HFFc6 (cell line): ENCODE measurements around the gene EXOC6. TPM values are rescaled to one million over a fixed set of nuclear protein-coding genes. Genes with fewer than 3 reads are reported as not detected.
"Not testable (repeated sequence)": the region's sequence is repeated elsewhere in the genome, so short reads cannot be mapped to it uniquely, and the experiment has no call there.

Experiments used
- DNase-seq: peaks from one replicate; pipeline ENCODE4 v3.0.0-alpha.2; 2018
- H3K27ac Mint-ChIP-seq: 2 replicates; pipeline ENCODE4 v1.8.0; 2020; ENCODE audit warnings: mild to moderate bottlenecking, mixed read lengths
- H3K27me3 Mint-ChIP-seq: 2 replicates; pipeline ENCODE4 v1.8.0; 2021; ENCODE audit warnings: mild to moderate bottlenecking, moderate library complexity, mixed read lengths; ENCODE audit not compliant: insufficient read depth
- H3K36me3 Mint-ChIP-seq: 2 replicates; pipeline ENCODE4 v1.8.0; 2021; ENCODE audit warnings: low read depth, mixed read lengths
- H3K4me1 Mint-ChIP-seq: 2 replicates; pipeline ENCODE4 v1.8.0; 2020; ENCODE audit warnings: low read depth, mixed read lengths
- H3K4me3 Mint-ChIP-seq: 2 replicates; pipeline ENCODE4 v1.8.0; 2020; ENCODE audit warnings: mild to moderate bottlenecking, moderate library complexity, mixed read lengths
- H3K9me3 Mint-ChIP-seq: 2 replicates; pipeline ENCODE4 v1.8.0; 2020; ENCODE audit warnings: mild to moderate bottlenecking, mixed read lengths
- CTCF ChIP-seq: fragments of 200-600 bp; sonication (generic); IDR thresholded peaks from 2 replicates; pipeline ENCODE4 v1.5.0; 2021; ENCODE audit warnings: antibody characterized with exemption, mild to moderate bottlenecking
- total RNA-seq, 6 experiments: library from RNA; stranded (reverse); fragmentation: NEBNext Ultra II Directional; extraction: Animal tissue kit (Norgen Biotek cat#: 25700); gene quantifications; 2 replicates in 1 of 6; 3 replicates in 5 of 6; pipeline ENCODE4 v1.2.3, GENCODE V29; 2021

Gene EXOC6
- total RNA-seq, 6 experiments from 2014 or later, result 5.7 to 8.6 (median 6.3) TPM

- Mint-ChIP-seq H3K27ac (no peak overlapping the region), H3K27me3 (no peaks in the 10 kb centered on the region), H3K36me3 (no peaks in the 10 kb centered on the region), H3K4me3 (peak overlapping the region; percentile 75), H3K9me3 (no peaks in the 10 kb centered on the region), H3K4me1 (peaks cover 53% of the 10 kb centered on the region)
- no peak for DNase-seq
- no peak for TF ChIP-seq CTCF
Measured at GRCh38 chr10:92972886-92973285, 124.6 kb downstream of the EXOC6 start.

GRCh38 chr10:92976278-92976677 is 128.0 kb downstream of the EXOC6 start:
- H3K36me3 Mint-ChIP-seq, H3K9me3 Mint-ChIP-seq, H3K27ac Mint-ChIP-seq, H3K27me3 Mint-ChIP-seq, H3K4me3 Mint-ChIP-seq, DNase-seq: not testable (repeated sequence)
- peaks cover 25% of the 10 kb centered on the region for H3K4me1 Mint-ChIP-seq

GRCh38 chr10:92989250-92989649 is 140.9 kb downstream of the EXOC6 start:
- no peak overlapping the region for H3K4me3 Mint-ChIP-seq
- H3K36me3 Mint-ChIP-seq, result peaks cover 6% of the 10 kb centered on the region
- H3K27me3 Mint-ChIP-seq, result no peaks in the 10 kb centered on the region
- no peaks in the 10 kb centered on the region for H3K9me3 Mint-ChIP-seq
- H3K4me1 Mint-ChIP-seq, result peaks cover 10% of the 10 kb centered on the region
- H3K27ac Mint-ChIP-seq, result no peak overlapping the region
- no peak for DNase-seq
- no peak for TF ChIP-seq CTCF

- Mint-ChIP-seq H3K4me1 (peaks cover 10% of the 10 kb centered on the region), H3K4me3 (no peak overlapping the region), H3K27ac (no peak overlapping the region), H3K27me3 (no peaks in the 10 kb centered on the region), H3K36me3 (no peaks in the 10 kb centered on the region), H3K9me3 (no peaks in the 10 kb centered on the region)
- TF ChIP-seq CTCF, result no peak
- peak; percentile 30 for DNase-seq
Measured at GRCh38 chr10:92990615-92991014, 142.3 kb downstream of the EXOC6 start.

- TF ChIP-seq CTCF, result no peak
- H3K36me3 Mint-ChIP-seq, result no peaks in the 10 kb centered on the region
- H3K4me1 Mint-ChIP-seq, result peaks cover 10% of the 10 kb centered on the region
- no peaks in the 10 kb centered on the region for H3K27me3 Mint-ChIP-seq
- no peak overlapping the region for H3K27ac Mint-ChIP-seq
- no peaks in the 10 kb centered on the region for H3K9me3 Mint-ChIP-seq
- no peak overlapping the region for H3K4me3 Mint-ChIP-seq
- DNase-seq, result no peak
Measured at GRCh38 chr10:92991513-92991912, 143.2 kb downstream of the EXOC6 start.

- H3K27ac Mint-ChIP-seq, result no peak overlapping the region
- no peaks in the 10 kb centered on the region for H3K9me3 Mint-ChIP-seq
- TF ChIP-seq CTCF, result no peak
- no peak overlapping the region for H3K4me3 Mint-ChIP-seq
- DNase-seq, result no peak
- H3K27me3 Mint-ChIP-seq, result no peaks in the 10 kb centered on the region
- H3K36me3 Mint-ChIP-seq, result no peaks in the 10 kb centered on the region
- H3K4me1 Mint-ChIP-seq, result peaks cover 26% of the 10 kb centered on the region
Measured at GRCh38 chr10:92993699-92994272, 145.5 kb downstream of the EXOC6 start.
